IPS-NIHi7 (cell line): ENCODE data around the gene ALDH6A1.
A peak's percentile ranks its signal among the peaks of the same experiment; 100 is the strongest.
"Not testable (repeated sequence)": the region's sequence is repeated elsewhere in the genome, so short reads cannot be mapped to it uniquely, and the experiment has no call there.

Experiments
- DNase-seq: peaks from one replicate; pipeline ENCODE4 v3.0.0; 2012; ENCODE audit warnings: mixed read lengths; ENCODE audit errors: extremely low spot score

Gene ALDH6A1

DNA sequence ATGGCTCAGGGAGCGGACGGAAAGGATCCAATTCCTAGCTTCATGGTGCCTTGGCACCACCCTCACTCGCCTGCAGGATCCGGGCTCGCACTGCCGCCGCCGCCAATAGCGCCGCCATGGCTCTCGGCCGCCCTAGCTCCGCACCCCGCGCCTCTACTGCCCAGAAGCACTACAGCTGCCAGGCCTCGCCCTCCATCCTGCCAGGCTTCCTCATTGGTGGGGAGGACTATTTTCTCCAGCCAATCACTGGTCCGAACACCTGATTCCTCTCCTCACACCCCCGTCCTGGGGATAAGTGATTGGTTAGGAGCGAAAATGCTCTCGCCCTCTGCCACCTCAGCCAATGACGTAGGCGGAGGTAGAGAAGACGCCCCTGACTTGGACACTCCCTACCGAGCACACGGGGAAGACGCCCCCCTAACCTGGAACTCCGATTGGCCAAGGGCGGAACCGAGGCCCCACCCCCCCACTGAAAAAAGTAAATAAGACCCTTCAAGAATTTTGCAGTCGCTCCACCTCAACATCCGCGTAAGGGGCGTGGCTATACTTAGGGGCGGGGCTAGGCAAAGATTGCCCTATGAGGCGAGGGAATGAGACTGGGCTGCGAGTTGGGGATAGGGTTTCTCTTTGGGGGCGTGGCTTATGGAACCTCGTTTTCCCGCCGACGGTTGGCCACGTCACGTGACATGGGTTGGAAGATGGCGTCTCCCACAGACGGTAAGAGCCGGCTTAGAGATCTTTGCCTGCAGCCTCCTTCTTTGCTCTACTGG is at the start of gene ALDH6A1, which contains the start of gene LIN52:
Gene ALDH6A1 (minus strand): TSS at position 177 of the 770 bp plus-strand sequence. CDS start 59 bp downstream, at position 118.
Gene LIN52 (plus strand): TSS at position 680 of the 770 bp plus-strand sequence. CDS start 19 bp downstream, at position 699.
- DNase-seq, result peak; percentile 100

DNA sequence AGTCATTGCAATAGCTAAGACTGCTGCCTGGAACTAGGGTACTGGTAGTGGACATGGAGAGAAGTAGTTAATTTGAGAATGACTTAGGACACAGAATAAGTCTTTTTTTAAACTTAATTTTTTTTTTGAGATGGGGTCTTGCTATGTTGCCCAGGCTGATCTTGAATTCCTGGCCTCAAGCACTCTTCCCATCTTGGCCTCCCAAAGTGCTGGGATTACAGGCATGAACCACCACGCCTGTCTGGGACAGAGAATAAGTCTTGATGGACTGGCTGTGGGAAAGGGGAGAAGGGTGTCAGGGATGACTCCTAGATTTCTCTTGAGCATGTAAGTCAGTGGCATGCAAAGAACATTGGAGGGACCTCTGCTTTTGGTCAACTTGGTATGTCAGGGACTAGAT is 43.4 kb upstream of the ALDH6A1 start:
- no peak for DNase-seq

DNA sequence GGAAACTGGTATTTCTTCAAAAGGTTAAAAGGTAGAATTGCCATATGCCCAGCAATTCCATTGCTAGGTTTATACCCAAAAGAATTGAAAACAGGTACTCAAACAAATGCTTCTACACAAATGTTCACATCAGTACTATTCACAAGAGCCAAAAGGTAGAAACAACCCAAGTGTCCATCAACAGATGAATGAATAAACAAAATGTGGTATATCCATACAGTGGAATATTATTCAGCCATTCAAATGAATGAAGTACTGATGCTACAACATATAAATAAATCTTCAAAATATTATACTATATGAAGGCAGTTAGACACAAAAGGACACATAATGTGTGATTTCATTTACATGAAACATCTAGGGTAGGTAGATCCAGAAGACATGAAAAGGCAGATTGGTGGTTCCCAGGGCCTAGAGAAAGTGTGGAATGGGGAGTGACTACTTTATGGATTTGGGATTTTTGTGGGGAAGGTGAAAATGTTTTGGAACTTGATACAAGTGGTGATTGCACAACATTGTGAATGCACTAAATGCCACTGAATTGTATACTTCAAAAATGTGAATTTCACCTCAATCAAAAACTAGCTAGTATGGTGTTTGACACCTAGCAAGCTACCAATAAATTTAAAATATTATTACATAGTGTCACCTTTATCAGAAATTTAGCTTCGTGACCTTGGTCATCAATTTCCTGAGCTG is 42.2 kb upstream of the ALDH6A1 start:
- no peak for DNase-seq

DNA sequence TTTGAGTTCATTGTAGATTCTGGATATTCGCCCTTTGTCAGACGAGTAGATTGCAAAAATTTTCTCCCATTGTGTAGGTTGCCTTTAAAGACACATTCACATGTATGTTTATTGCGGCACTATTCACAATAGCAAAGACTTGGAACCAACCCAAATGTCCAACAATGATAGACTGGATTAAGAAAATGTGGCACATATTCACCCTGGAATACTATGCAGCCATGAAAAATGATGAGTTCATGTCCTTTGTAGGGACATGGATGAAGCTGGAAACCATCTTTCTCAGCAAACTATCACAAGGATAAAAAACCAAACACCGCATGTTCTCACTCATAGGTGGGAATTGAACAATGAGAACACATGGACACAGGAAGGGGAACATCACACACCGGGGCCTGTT is 41.2 kb upstream of the ALDH6A1 start:
- not testable (repeated sequence) for DNase-seq

DNA sequence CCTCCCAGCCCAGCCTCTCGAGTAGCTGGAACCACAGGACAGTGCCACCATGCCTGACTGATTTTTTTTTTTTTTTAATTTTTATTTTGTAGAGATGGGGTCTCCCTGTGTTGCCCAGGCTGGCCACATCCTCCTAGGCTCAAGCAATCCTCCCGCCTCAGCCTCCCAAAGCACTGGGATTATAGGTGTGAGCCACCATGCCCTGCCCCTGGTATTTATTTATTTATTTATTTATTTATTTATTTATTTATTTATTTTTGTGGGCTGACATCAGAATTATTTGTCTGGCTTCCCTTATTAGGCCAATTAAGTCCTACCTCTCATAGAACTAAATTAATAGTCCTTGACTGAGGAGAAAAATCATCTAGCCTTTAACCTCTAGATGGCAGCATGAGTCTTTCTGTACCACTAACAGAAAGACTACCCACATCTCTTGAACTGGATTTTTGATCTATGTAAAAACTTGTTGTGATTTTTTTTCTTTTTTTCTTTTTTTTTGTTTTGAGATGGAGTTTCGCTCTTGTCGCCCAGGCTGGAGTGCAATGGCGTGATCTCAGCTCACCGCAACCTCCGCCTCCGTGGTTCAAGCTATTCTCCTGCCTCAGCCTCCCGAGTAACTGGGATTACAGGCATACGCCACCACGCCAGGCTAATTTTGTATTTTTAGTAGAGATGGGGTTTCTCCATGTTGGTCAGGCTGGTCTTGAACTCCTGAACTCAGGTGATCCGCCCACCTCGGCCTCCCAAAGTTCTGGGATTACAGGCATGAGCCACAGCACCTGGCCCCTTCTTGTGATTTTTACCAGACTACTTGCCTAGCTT is 27.4 kb upstream of the ALDH6A1 start:
- peak; percentile 46 for DNase-seq

DNA sequence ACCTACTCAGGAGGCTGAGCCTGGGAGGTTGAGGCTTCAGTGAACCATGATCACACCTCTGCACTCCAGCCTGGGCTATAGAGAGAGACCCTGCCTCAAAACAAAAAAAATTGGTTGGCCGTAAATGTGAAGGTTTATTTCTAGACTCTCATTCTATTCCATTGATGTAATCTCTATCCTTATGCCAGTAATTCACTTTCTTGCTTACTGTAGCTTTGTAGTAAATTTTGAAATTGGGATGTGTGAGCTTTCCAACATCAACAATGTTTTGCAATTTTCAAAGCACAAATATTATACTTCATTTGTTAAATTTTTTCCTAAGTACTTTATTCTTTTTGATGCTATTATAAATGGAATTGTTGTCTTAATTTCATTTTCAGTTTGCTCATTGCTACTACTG is 25.1 kb upstream of the ALDH6A1 start:
- no peak for DNase-seq

DNA sequence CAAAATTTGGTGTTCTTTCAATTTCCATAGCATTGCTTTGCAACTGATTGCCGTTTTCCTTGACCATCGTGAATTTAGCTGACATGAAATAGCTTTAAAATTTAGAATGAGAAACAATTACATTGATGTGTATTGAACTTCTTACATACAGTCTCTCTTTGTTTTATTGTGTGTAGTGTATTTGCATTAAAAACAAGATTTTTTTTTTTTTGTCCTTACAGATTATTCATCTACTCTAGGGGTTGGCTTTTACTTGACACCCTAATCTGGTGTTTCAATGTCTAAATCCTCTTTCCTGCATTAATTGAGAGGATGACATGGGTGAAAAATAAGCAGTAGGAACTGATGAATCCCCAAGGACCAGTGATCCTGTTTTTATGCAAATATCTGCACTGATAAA is 21.1 kb upstream of the ALDH6A1 start:
- no peak for DNase-seq

DNA sequence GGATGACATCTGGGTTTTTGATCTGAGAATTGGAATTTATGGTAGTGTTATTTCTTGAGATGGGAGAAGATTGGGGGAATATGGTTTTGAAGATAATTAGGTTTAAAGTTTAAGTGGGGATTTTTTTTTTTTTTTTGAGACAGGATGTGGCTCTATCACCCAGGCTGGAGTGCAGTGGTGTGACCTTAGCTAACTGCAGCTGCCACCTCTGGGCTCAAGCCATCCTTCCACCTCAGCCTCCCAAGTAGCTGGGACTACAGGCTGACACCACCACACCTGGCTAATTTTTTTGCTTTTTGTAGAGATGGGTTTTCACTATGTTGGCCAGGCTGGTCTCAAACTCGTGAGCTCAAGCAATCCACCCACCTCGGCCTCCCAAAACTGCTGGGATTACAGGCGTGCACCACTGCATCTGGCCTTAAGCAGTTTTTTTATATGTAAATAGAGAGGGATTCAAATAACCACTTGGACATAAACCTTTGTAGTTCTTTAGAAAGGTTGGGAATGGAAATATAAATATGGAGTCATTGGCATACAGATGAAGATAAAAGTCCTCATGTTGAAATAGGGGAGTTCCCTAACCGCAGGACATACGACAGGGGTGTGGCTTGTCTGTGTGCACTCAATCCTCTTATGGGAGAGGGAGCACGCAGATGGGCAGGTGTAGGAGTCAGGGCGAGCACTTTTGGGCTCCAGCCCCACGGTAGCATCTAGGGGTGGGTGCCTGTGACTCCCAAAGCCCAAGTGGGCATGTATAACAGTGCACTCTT is 5.2 kb upstream of the ALDH6A1 start:
- no peak for DNase-seq

DNA sequence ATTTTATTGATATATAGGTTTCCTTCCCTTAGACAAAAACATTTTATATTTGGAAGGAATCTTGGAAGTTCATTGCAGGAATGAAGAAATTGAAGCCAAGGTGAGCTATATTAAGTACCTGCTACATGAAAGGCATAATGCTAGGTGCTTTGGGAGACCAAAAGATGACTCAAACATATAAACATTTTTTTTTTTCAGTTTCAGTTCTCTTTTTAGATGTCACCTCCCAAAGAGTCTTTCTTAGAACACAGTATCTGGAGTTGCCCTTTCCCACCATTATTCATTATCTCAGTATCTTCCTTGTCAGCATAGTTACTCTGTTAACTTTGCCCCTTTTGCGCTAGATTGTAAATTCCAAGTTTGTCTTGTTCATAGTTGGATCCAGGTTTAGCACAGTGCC is 1.6 kb upstream of the ALDH6A1 start:
- no peak for DNase-seq

DNA sequence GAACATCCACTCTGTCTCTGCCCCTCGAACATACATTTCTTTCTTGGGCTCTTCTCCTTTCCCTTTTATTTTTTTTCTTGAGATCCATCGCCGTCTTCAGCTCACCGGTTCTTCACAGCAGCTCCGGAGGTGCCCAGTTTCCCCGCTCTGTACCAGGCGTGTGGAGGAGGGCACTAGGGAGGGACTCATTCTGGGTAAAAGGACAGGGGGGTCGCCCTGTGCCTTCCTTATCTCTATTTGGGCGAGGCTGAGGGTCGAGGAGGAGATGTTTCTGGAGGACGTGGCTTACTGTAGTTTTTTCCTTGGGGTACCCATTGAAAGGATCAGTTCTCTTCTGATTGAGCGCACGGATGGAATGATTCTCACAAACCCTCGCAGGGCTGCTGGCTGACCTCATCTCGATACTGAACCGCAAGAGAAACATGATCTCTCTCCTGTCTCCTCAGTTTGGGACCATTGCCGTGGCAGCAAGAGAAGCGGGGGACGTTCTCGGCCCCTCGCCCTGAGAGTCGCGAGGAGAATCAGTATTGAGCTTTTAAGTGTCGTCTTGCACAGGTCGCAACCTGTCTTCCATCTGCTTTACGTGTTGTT is 889 bp upstream of the ALDH6A1 start:
- DNase-seq, result peak; percentile 28

DNA sequence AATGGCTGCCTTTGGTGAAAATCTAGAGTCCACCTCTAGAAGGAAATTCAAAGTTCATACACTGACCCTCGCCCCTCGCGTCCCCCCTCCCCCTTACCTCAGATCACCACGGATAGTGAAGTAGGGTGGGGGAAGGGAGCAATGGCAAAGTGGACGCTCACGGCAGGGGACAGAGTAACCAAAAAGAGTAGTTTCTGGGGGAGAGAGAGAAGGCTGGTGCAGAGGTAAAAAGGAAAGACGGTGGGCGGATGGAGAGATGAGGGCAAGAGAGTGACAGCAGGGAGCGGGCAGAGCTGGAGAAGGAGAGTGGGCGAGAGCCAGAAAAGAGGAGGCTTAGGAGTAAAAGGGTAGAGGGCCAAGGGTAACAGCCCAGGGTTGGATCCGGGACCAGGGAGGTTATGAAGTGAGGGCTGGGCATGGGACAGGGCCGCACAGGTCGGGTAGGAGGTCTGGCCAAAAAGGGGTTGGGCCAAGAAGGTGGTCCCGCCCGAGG is 423 bp downstream of the ALDH6A1 start:
- no peak for DNase-seq

DNA sequence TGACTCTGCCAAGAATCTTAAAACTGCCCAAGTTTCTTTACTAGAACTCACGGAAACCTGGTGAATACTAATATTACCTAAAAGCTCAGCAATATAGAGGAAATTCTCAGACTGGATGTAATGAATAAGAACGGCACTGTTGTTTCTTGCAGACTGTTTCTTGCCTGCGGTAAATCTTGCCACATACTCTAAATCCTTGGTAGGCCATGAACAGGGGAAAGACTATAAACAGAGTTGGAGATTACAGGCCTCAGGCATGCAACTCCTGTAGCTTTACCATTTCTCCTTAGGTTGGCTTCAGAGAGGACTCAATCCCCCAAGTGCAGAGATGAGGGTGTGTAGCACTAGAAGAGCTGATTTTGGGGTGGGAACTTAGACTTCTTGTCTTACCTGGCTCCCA is 1.1 kb downstream of the ALDH6A1 start:
- DNase-seq, result no peak

DNA sequence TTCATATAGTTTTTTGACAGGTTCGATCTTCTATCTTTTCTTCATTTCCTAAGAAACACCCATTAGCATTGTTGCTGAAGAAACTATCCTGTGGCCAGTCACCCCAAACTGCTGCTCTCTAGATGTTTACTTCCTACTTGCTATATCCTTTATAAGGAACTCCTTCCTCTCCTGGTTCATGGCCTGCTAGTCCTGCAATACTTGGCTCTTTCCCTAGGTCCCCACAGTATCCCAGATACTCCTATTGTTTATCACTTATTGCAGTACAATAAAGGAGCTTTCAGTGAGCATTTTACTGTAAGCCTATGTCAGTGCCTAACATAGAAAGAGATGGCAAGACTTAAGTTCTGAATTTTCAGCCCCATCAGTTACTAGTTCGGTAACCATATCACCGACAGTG is 2.8 kb downstream of the ALDH6A1 start:
- DNase-seq, result no peak

DNA sequence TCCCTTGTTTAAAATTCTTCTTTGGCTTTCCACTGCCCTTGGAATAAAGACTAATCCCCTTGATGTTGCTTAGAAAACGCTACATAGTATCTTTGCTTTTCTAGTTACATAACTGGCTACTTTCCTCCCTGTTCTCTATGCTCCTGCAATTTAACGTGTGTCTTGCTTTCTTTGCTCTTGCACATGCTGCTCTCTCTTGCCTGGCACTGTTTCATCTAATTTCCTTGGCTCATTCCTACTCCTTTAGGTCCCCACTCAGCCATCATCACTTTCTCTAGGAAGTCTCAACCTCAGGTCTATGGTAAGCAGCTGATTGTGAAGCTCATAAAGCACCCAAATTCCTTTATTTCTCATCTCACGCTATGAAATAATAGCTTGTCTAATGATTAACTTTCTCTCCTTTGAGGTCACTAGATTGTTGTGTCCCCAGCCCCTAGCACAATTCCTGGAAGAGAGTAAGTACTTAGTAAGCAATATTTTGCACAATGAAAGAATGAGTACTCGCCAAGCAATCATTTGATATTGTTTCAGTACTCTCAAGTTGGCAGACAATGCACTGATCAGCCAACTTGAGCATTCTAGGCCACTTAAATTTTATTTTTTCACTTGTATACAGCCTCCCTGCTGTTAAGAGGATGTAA is 3.3 kb downstream of the ALDH6A1 start:
- no peak for DNase-seq

DNA sequence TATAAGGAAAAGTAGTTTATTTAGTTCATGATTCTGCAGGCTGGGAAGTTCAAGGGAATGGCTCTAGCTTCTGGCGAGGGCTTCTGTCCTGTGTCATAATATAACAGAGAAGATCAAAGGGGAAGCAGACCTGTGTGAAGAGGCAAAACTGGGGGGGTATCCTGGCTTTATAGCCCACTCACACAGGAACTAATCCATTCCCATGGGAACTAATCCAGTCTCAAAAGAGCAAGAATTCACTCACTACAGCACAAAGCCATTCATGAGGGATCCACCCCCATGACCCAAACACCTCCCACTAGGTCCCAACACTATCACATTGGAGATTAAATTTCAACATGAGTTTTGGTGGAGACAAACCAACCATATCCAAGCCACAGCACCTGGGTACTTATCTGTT is 6.9 kb downstream of the ALDH6A1 start:
- no peak for DNase-seq

DNA sequence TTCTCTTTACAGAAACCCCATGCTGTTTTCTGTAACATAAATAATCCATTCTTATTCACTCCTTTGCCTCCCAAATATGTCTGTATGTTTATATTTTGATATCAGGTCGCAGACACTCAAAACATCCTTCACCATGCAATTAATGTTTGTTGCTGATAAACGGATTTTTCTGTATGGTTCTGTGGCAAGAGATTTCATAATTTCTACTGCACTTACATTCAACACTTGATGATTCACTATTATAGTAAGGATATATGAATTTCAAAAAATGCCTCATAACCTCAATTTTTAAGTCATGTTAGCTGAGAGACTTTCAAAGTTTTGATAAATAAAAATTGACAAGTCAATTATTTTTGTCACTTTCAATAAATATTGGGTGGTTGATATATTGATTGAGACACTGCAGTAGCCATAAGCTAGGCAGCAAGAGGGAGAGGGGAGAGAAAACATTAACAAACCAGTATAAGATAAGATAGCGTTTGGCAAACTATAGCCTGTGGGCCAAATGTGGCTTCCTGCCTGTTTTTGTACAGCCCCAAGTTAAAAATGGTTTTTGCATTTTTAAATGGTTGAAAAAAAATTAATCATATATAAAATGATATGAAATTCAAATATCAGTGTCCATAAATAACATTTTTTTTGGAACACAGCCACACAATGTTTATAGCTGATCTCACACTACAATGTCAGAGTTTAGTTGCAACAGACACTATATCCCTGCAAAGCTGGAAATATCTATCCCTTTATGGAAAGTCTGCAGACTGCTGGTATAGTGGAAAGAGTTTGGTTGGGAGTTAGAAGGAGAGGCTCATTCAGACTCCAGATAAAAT is 18.3 kb downstream of the ALDH6A1 start:
- DNase-seq, result no peak

DNA sequence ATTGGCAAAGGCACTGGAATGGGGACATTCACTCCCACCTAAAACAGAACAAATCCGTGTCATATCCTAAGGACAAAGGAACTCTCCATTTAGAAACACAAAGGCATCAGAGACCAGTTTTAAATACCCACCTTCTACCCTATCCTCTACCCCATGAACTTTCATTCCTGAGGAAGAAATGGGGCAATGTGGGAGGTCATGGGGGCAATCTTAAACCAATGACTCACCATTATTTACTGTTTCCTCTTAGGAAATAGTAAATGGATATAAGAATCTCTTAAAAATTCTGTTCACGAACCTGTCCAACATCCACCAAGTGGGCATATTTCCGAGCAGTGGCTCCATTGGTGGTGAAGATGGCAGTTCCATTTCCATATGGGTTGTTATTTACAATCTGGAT is 19.4 kb downstream of the ALDH6A1 start:
- DNase-seq, result no peak

DNA sequence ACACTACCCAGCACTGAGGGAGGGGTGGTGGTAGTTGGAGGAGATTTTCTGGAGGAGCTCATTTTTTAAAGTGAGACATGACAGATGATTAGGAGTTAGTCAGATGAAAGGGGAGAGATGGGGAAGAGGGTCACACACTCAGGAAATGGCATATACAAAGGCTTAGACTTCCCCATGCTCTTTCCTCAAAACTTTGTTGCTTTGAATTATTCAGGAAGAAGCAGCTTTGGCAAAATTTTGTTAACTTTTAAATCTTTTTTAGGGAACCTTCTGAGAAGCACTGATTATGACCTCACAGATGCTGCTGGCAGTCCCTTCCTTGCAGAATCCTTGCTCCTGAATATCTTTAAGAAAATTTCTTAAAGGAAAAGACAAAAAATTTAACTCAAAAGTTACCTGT is 19.8 kb downstream of the ALDH6A1 start:
- no peak for DNase-seq

DNA sequence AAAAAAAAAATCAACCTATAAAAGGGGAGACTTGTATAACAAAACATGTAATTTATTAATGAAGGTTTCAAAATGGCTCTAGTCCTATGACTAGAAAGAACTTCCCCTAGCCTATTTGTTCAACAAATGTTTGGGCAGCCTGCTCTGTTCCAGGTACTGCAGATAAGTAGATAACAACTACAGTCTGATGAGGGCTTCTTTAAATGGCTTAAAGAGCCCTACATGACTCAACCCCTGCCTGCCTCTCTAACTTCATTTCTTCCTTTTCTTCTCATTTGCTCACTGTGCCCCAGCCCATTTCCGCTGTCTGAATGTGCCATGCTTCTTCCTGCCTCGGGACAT is 21.5 kb downstream of the ALDH6A1 start:
- DNase-seq, result no peak
